A549 (cell line): Measurements from ENCODE around the gene SYT1. TPM values are rescaled to one million over a fixed set of nuclear protein-coding genes. Genes with fewer than 3 reads are reported as not detected.
"Not testable (repeated sequence)": the region's sequence is repeated elsewhere in the genome, so short reads cannot be mapped to it uniquely, and the experiment has no call there.

Experiments used
- ATAC-seq, 2 experiments: fragments of 200-7000 bp in 1 of 2; fragments of >200 bp in 1 of 2; cut with Nextera tagmentation in 1 of 2; cut with Tn5 transposase in 1 of 2; 3 replicates each; pipeline versions ENCODE4 v1.8.0 to v1.9.1; 2018 to 2020; ENCODE audit warnings: mild to moderate bottlenecking in 1 of 2, moderate library complexity in 1 of 2
- CTCF ChIA-PET: fragments of 300-600 bp; sonication (Branson Sonifier 250); formaldehyde crosslinking; extraction: SDS; loops from one replicate; lab custom pipeline; 2021; ENCODE audit warnings: antibody characterized with exemption, inconsistent platforms; lab: Yijun Ruan, JAX
- POLR2A ChIA-PET: fragments of 350-600 bp; formaldehyde crosslinking; extraction: SDS; loops from one replicate; lab custom pipeline; 2021; ENCODE audit warnings: antibody characterized with exemption, inconsistent platforms; lab: Yijun Ruan, JAX
- DNase-seq, 2 experiments: peaks; one replicate each; pipeline versions ENCODE4 v3.0.0 to v3.0.0-alpha.2; 2011 to 2016; ENCODE audit warnings: low read depth in 1 of 2, low spot score in 1 of 2
- FAIRE-seq: peaks from 2 replicates; lab custom pipeline; 2011; peaks lifted over from hg19 to GRCh38; lab: Jason Lieb, UNC
- H3K27ac ChIP-seq, 2 experiments: fragments of >200 bp; sonication (Bioruptor Twin); formaldehyde crosslinking; 3 replicates each; pipeline ENCODE4 v1.5.1; 2016 to 2017
- H3K4me1 ChIP-seq: fragments of >200 bp; sonication (Bioruptor Twin); formaldehyde crosslinking; 3 replicates; pipeline ENCODE4 v1.6.1; 2016
- H3K4me2 ChIP-seq: fragments of >200 bp; sonication (Bioruptor Twin); formaldehyde crosslinking; 3 replicates; pipeline ENCODE4 v1.6.1; 2016
- H3K4me3 ChIP-seq: fragments of >200 bp; sonication (Bioruptor Twin); formaldehyde crosslinking; 3 replicates; pipeline ENCODE4 v1.5.1; 2016
- H3K9me3 ChIP-seq: fragments of >200 bp; sonication (Bioruptor Twin); formaldehyde crosslinking; 3 replicates; pipeline ENCODE4 v1.6.1; 2016
- BHLHE40 ChIP-seq: IDR thresholded peaks from 2 replicates; pipeline ENCODE4 v1.6.1; 2012; ENCODE audit warnings: low read depth, low read length, inconsistent platforms
- CEBPB ChIP-seq, 2 experiments: fragments of >200 bp in 1 of 2; sonication (Bioruptor Twin) in 1 of 2; formaldehyde crosslinking in 1 of 2; IDR thresholded peaks; 2 replicates each; pipeline ENCODE4 v1.6.1; 2012 to 2016
- CHD2 ChIP-seq: fragments of 150-350 bp; IDR thresholded peaks from 2 replicates; pipeline ENCODE4 v1.6.1; 2014; ENCODE audit warnings: low read length; ENCODE audit not compliant: partially characterized antibody
- EHF ChIP-seq: fragments of 250-450 bp; sonication (Bioruptor Pico); IDR thresholded peaks from 2 replicates; pipeline ENCODE4 v1.5.0; 2020; ENCODE audit warnings: mild to moderate bottlenecking
- EHMT2 ChIP-seq: fragments of 200-600 bp; sonication (generic); IDR thresholded peaks from 2 replicates; pipeline ENCODE4 v1.6.1; 2016; ENCODE audit warnings: antibody characterized with exemption, low read depth, mild to moderate bottlenecking, moderate library complexity
- EP300 ChIP-seq, 2 experiments: fragments of >200 bp; sonication (Bioruptor Twin); formaldehyde crosslinking; IDR thresholded peaks; 2 replicates in 1 of 2; 3 replicates in 1 of 2; pipeline ENCODE4 v1.6.1; 2016 to 2017
- ESRRA ChIP-seq: fragments of 150-350 bp; IDR thresholded peaks from 2 replicates; pipeline ENCODE4 v1.6.1; 2014; ENCODE audit warnings: mild to moderate bottlenecking, low read length, borderline replicate concordance
- GATA3 ChIP-seq: IDR thresholded peaks from 2 replicates; pipeline ENCODE4 v1.6.1; 2012; ENCODE audit warnings: borderline replicate concordance
- HDAC2 ChIP-seq: fragments of 200-600 bp; sonication (generic); IDR thresholded peaks from 2 replicates; pipeline ENCODE4 v1.6.1; 2016
- HEYL ChIP-seq: fragments of 250-450 bp; sonication (Bioruptor Pico); IDR thresholded peaks from 2 replicates; pipeline ENCODE4 v1.8.0; 2021; ENCODE audit warnings: mild to moderate bottlenecking, moderate library complexity
- HMGXB4 ChIP-seq: fragments of 250-450 bp; sonication (Bioruptor Pico); IDR thresholded peaks from 2 replicates; pipeline ENCODE4 v1.5.0; 2021; ENCODE audit warnings: mild to moderate bottlenecking, moderate library complexity, borderline replicate concordance
- JUN ChIP-seq, 2 experiments: fragments of >200 bp; sonication (Bioruptor Twin); formaldehyde crosslinking; IDR thresholded peaks; 2 replicates in 1 of 2; 3 replicates in 1 of 2; pipeline ENCODE4 v1.6.1; 2016 to 2017
- JUNB ChIP-seq: fragments of >200 bp; sonication (Bioruptor Twin); formaldehyde crosslinking; IDR thresholded peaks from 2 replicates; pipeline ENCODE4 v1.6.1; 2016
- KDM1A ChIP-seq: fragments of 200-600 bp; sonication (generic); IDR thresholded peaks from 2 replicates; pipeline ENCODE4 v1.6.1; 2016; ENCODE audit warnings: low read depth, mild to moderate bottlenecking
- MAZ ChIP-seq: fragments of 150-350 bp; IDR thresholded peaks from 2 replicates; pipeline ENCODE4 v1.6.1; 2014; ENCODE audit warnings: antibody characterized with exemption, low read depth, low read length, borderline replicate concordance
- MYC ChIP-seq: IDR thresholded peaks from 2 replicates; pipeline ENCODE4 v1.6.1; 2012; ENCODE audit warnings: mild to moderate bottlenecking, inconsistent platforms, low read length, improper control_type of control experiment, borderline replicate concordance
- NFE2L2 ChIP-seq: fragments of 150-350 bp; conservative IDR thresholded peaks from 2 replicates; pipeline ENCODE4 v1.6.1; 2014; ENCODE audit warnings: low read length
- POLR2AphosphoS2 ChIP-seq: conservative IDR thresholded peaks from 2 replicates; pipeline ENCODE4 v1.6.1; 2012; ENCODE audit warnings: low read length, improper control_type of control experiment, inconsistent platforms
- RAD21 ChIP-seq, 2 experiments: fragments of >200 bp in 1 of 2; sonication (Bioruptor Twin) in 1 of 2; formaldehyde crosslinking in 1 of 2; IDR thresholded peaks in 1 of 2; conservative IDR thresholded peaks in 1 of 2; 2 replicates in 1 of 2; 3 replicates in 1 of 2; pipeline ENCODE4 v1.6.1; 2012 to 2018; ENCODE audit warnings: inconsistent platforms in 1 of 2
- RFX5 ChIP-seq: fragments of 450-650 bp; IDR thresholded peaks from 2 replicates; pipeline ENCODE4 v1.7.1; 2014; ENCODE audit warnings: antibody characterized with exemption, mild to moderate bottlenecking, moderate library complexity
- RNF2 ChIP-seq: fragments of 200-600 bp; sonication (generic); IDR thresholded peaks from 2 replicates; pipeline ENCODE4 v1.6.1; 2016; ENCODE audit warnings: low read depth, mild to moderate bottlenecking, antibody characterized with exemption, moderate library complexity, borderline replicate concordance
- SMC3 ChIP-seq: fragments of >200 bp; sonication (Bioruptor Twin); formaldehyde crosslinking; IDR thresholded peaks from 3 replicates; pipeline ENCODE4 v1.6.1; 2018; ENCODE audit warnings: inconsistent platforms
- SREBF2 ChIP-seq: fragments of 450-650 bp; IDR thresholded peaks from 2 replicates; pipeline ENCODE4 v1.6.1; 2014; ENCODE audit warnings: mild to moderate bottlenecking, moderate library complexity
- TFCP2L1 ChIP-seq: fragments of 250-450 bp; sonication (Bioruptor Pico); IDR thresholded peaks from 2 replicates; pipeline ENCODE4 v1.5.0; 2021; ENCODE audit warnings: mild to moderate bottlenecking
- ZC3H11A ChIP-seq: fragments of 450-650 bp; IDR thresholded peaks from 2 replicates; pipeline ENCODE4 v1.6.1; 2014; ENCODE audit warnings: antibody characterized with exemption, mild to moderate bottlenecking
- ZNF302 ChIP-seq: fragments of 250-450 bp; sonication (Bioruptor Pico); IDR thresholded peaks from 2 replicates; pipeline ENCODE4 v1.9.0; 2021; ENCODE audit warnings: inconsistent platforms, mild to moderate bottlenecking, moderate library complexity
- WGBS: methylation state at CpG from one replicate; pipeline ENCODE4 v1.1.6; 2017; ENCODE audit errors: missing lambda C conversion rate; 5-methylcytosine and 5-hydroxymethylcytosine counted together
- polyA plus RNA-seq, 4 experiments: library from polyadenylated mRNA; depleted of rRNA in 3 of 4; stranded (reverse); fragments of >200 nt; fragmentation: RNase III in 1 of 4; extraction: RNeasy Plus Mini Kit Qiagen cat#74134 plus additional on column Dnase treatment in 1 of 4; gene quantifications; 2 replicates in 3 of 4; 3 replicates in 1 of 4; pipeline ENCODE4 v1.2.3, GENCODE V29; 2011 to 2017

SYT1 gene
- polyA plus RNA-seq, 2 of the 4 experiments (the other 2 are of a cell fraction) = 11.7 to 39.6 TPM

DNA sequence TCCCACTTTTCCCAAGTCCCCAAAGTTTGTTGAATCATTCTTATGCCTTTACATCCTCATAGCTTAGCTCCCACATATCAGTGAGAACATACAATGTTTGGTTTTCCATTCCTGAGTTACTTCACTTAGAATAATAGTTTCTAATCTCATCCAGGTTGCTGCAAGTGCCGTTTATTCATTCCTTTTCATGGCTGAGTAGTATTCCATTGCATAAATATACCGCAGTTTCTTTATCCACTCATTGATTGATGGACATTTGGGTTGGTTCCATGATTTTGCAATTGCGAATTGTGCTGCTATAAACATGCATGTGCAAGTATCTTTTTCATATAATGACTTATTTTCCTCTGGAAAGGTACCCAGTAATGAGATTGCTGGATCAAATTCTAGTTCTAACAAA, 345.8 kb downstream of the SYT1 start:
- DNase-seq, CTCF ChIA-PET: not testable (repeated sequence)
- TF ChIP-seq KDM1A = 0 out of 2 replicates have a peak, but pooled peaks have one; percentile 54
- 0 out of 2 replicates have a peak, but pooled peaks have one; percentile 24 for TF ChIP-seq HDAC2
- TF ChIP-seq, all 56 proteins: peak for 2; not testable (repeated sequence) for 54
- WGBS = 85% methylated on average over 3 of the region's 3 CpGs
- FAIRE-seq, H3K27ac ChIP-seq, ATAC-seq, H3K9me3 ChIP-seq, H3K4me3 ChIP-seq, POLR2A ChIA-PET, H3K4me2 ChIP-seq: not testable (repeated sequence)
- peaks cover 31% of the 10 kb centered on the region for H3K4me1 ChIP-seq

DNA sequence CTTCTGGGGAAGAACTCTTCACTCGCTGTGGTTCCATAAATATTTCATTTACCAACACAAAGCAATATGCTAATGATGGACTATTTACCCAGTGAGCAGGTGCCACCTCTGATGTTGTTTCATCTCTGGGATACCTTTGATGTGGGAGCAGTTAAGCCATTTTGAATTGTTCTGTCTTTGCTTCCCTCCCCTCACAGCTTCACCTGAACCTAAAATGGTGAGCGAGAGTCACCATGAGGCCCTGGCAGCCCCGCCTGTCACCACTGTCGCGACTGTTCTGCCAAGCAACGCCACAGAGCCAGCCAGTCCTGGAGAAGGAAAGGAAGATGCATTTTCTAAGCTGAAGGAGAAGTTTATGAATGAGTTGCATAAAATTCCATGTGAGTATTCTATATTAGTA, 352.7 kb downstream of the SYT1 start:
- no peak for DNase-seq
- no peak overlapping the region for H3K27ac ChIP-seq
- no peaks in the 10 kb centered on the region for H3K4me1 ChIP-seq
- no peak for TF ChIP-seq ZNF302
- TF ChIP-seq NFE2L2 = no peak
- TF ChIP-seq RAD21 (conservative IDR thresholded peaks at IDR 0.05 in 1 of 2, IDR thresholded peaks at IDR 0.05 in 1 of 2) = no peak
- TF ChIP-seq EHF (CRISPR knock-in tag) = no peak
- TF ChIP-seq HMGXB4 (CRISPR knock-in tag) = no peak
- no peak overlapping the region for H3K4me2 ChIP-seq
- no peak for FAIRE-seq
- no peak for ATAC-seq
- H3K4me3 ChIP-seq = no peak overlapping the region
- ChIA-PET CTCF (no interaction called here), POLR2A (no interaction called here)
- H3K9me3 ChIP-seq = peaks cover 18% of the 10 kb centered on the region
- 92% methylated on average over 6 of the region's 6 CpGs for WGBS

DNA sequence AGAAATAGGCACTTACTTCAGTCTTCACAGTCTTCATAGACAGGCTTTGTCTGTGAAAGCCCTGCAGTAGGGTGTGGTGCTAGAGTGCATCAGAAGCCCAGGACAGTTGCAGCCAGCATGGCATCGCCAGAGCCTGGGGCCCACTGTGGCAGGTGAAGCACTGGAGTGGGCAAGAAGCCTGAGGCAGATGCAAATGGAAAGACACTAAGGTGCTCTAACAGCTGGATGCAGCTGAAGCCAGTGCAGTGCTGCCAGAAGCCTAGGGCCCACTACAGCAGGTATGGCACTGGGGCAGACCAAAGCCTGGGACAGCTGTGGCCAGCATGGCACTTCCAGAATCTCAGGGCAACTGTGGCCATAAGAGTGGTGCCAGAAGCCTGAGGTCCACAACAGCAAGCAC, 358.6 kb downstream of the SYT1 start:
- Histone ChIP-seq H3K9me3 (peaks cover 24% of the 10 kb centered on the region), H3K4me3 (no peak overlapping the region), H3K4me1 (no peaks in the 10 kb centered on the region), H3K27ac (no peak overlapping the region), H3K4me2 (no peak overlapping the region)
- DNase-seq = no peak
- no peak for ATAC-seq
- ChIA-PET CTCF (interaction anchor here (0.7 kb wide), 1 partner anchor 15 kb away, joined by 3 read pairs; no protein-coding TSS in a partner anchor), POLR2A (no interaction called here)
- no peak for FAIRE-seq
- 91% methylated on average over 1 of the region's 1 CpG for WGBS
- TF ChIP-seq TFCP2L1 (no peak), RAD21 (conservative IDR thresholded peaks at IDR 0.05 in 1 of 2, IDR thresholded peaks at IDR 0.05 in 1 of 2) (no peak), SMC3 (no peak), RFX5 (no peak), HEYL (CRISPR knock-in tag) (no peak), CEBPB (IDR thresholded peaks at IDR 0.05) (no peak), MYC (no peak), CHD2 (no peak), JUNB (no peak), ZC3H11A (no peak), MAZ (no peak), EP300 (IDR thresholded peaks at IDR 0.05) (no peak), POLR2AphosphoS2 (no peak)

- Histone ChIP-seq H3K4me2 (no peak overlapping the region), H3K27ac (no peak overlapping the region), H3K9me3 (peaks cover 24% of the 10 kb centered on the region)
- CTCF ChIA-PET = no interaction called here
- FAIRE-seq = no peak
- WGBS = 68% methylated on average over 2 of the region's 2 CpGs
- no peak for TF ChIP-seq HDAC2
- no peak for TF ChIP-seq EHMT2
- no peak for TF ChIP-seq JUNB
- no peak for TF ChIP-seq RNF2
- no peak for TF ChIP-seq ESRRA
- no peak for TF ChIP-seq MYC
- TF ChIP-seq JUN (IDR thresholded peaks at IDR 0.05) = no peak
- no peak for TF ChIP-seq CHD2
- TF ChIP-seq SREBF2 = no peak
- TF ChIP-seq RFX5 = no peak
- TF ChIP-seq GATA3 = no peak
- no peak for TF ChIP-seq BHLHE40
- TF ChIP-seq, all 56 proteins: peak for 0
- POLR2A ChIA-PET = no interaction called here
- Histone ChIP-seq H3K4me3 (no peak overlapping the region), H3K4me1 (no peaks in the 10 kb centered on the region)
- no peak for ATAC-seq
- no peak for DNase-seq
Observed at GRCh38 chr12:79223761-79224160, 359.2 kb downstream of the SYT1 start.
